Effector memory CD8-positive, alpha-beta T cell (primary cell): Measurements from ENCODE around the gene FOXP4.

Experiments
- ATAC-seq: fragments of 150-1000 bp; cut with Tn5 transposase; replicated peaks from 2 replicates; pipeline ENCODE4 v1.10.0; 2021; ENCODE audit warnings: mild to moderate bottlenecking, moderate library complexity
- DNase-seq, 3 experiments: peaks; one replicate each; pipeline ENCODE4 v3.0.0; 2021
- H3K27ac Mint-ChIP-seq, 2 donors: one replicate each; pipeline ENCODE4 v1.8.0; 2022; ENCODE audit warnings: mild to moderate bottlenecking in 2 of 2, mixed read lengths in 2 of 2, moderate library complexity in 2 of 2
- H3K27me3 Mint-ChIP-seq, 2 donors: one replicate each; pipeline ENCODE4 v1.8.0; 2022; ENCODE audit warnings: mixed read lengths in 2 of 2
- H3K36me3 Mint-ChIP-seq: one replicate; pipeline ENCODE4 v1.8.0; 2022; ENCODE audit warnings: mild to moderate bottlenecking, moderate library complexity, mixed read lengths; ENCODE audit not compliant: insufficient read depth
- H3K4me1 Mint-ChIP-seq, 2 donors: one replicate each; pipeline ENCODE4 v1.8.0; 2022; ENCODE audit warnings: low read depth in 2 of 2, mixed read lengths in 2 of 2
- H3K4me3 Mint-ChIP-seq, 2 donors: one replicate each; pipeline ENCODE4 v1.8.0; 2022; ENCODE audit warnings: mild to moderate bottlenecking in 2 of 2, mixed read lengths in 2 of 2, moderate library complexity in 2 of 2
- H3K9me3 Mint-ChIP-seq, 2 donors: one replicate each; pipeline ENCODE4 v1.8.0; 2022; ENCODE audit warnings: mixed read lengths in 2 of 2

Gene FOXP4

GRCh38 chr6:41581381-41581991, 35.3 kb downstream of the FOXP4 start:
- Mint-ChIP-seq H3K27ac (no peak overlapping the region), H3K9me3 (no peaks in the 10 kb centered on the region), H3K36me3 (peaks cover 13% of the 10 kb centered on the region), H3K27me3 (no peaks in the 10 kb centered on the region), H3K4me1 (peaks cover 27% of the 10 kb centered on the region in 2 donors), H3K4me3 (no peak overlapping the region)
- DNase-seq (no peak), ATAC-seq (no peak)

DNA sequence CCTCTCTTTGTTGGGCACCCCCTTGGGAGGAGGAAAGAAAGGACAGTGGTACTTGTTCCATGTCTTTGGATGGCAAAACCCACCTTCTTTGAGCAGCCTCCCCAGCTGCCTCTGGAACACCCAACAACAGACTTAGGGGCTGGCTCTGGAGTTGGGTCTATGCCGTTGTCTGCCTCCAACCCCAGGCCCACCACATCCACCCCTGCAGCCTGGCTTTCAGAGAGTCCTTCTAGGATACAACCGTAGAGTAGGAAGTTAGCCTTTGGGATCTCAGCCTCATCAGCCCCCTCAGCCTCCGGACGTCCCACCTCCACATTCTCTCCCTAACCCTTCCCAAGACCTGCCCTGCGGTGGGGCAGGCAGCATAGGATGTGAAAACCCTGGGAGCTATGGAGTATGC, 36.4 kb downstream of the FOXP4 start:
- no peak overlapping the region for H3K27ac Mint-ChIP-seq
- peaks cover 13% of the 10 kb centered on the region for H3K36me3 Mint-ChIP-seq
- peaks cover 18 to 25% of the 10 kb centered on the region in 2 donors for H3K4me1 Mint-ChIP-seq
- ATAC-seq (no peak), DNase-seq (no peak)
- H3K27me3 Mint-ChIP-seq, result no peaks in the 10 kb centered on the region
- no peak overlapping the region for H3K4me3 Mint-ChIP-seq
- no peaks in the 10 kb centered on the region for H3K9me3 Mint-ChIP-seq

DNA sequence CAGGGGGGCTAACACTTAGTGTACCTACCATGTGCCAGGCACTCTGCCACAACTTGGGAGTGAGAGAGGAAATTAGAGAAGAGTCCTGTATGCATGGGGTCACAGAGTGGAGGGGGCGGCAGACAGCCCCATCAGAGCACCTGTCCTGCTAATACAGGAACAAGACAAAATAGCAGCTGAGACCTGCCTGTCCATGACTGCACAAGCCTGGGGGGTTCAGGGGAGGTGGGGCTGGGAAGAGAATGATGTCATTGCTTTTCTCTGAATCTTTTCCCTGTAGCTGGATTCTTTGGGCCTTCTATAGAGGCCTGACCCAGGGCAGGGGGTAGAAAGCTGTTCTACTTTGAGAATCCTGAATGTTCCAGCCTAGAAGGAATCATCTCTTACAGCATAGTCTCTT, 37.4 kb downstream of the FOXP4 start:
- no peak overlapping the region for H3K4me3 Mint-ChIP-seq
- peaks cover 10 to 22% of the 10 kb centered on the region in 2 donors for H3K4me1 Mint-ChIP-seq
- ATAC-seq (no peak), DNase-seq (no peak)
- no peaks in the 10 kb centered on the region for H3K9me3 Mint-ChIP-seq
- H3K27ac Mint-ChIP-seq, result no peak overlapping the region
- H3K36me3 Mint-ChIP-seq, result peaks cover 13% of the 10 kb centered on the region
- H3K27me3 Mint-ChIP-seq, result no peaks in the 10 kb centered on the region

GRCh38 chr6:41584205-41584604, 38.0 kb downstream of the FOXP4 start:
- no peak overlapping the region for H3K27ac Mint-ChIP-seq
- H3K36me3 Mint-ChIP-seq, result peaks cover 11% of the 10 kb centered on the region
- no peak overlapping the region for H3K4me3 Mint-ChIP-seq
- DNase-seq (no peak), ATAC-seq (no peak)
- peaks cover 10 to 17% of the 10 kb centered on the region in 2 donors for H3K4me1 Mint-ChIP-seq
- H3K27me3 Mint-ChIP-seq, result no peaks in the 10 kb centered on the region
- no peaks in the 10 kb centered on the region for H3K9me3 Mint-ChIP-seq

DNA sequence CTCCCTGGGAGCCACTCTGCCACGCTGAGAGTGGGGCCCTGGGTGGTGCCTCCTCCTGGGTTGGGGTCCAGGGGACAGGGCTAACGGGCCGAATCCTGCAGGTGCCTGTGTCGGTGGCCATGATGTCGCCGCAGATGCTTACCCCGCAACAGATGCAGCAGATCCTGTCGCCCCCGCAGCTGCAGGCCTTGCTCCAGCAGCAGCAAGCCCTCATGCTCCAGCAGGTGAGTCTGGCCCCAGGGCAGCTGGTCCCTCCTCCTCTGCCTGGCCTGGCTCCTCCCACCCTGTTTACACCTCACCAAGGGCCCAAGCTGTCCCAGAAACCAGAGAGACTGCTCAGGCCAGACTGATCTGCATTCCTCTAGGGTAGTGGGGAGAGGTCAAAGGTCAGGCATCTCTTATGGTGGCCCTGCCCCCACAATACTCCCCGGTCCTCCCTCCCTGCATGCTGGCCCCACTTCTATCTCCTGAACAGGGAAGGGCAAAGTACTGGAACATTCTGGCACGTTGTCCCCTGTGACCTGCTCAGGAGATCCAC, 38.6 kb downstream of the FOXP4 start:
- Mint-ChIP-seq H3K36me3 (peaks cover 6% of the 10 kb centered on the region), H3K4me3 (no peak overlapping the region), H3K9me3 (no peaks in the 10 kb centered on the region), H3K27me3 (no peaks in the 10 kb centered on the region), H3K27ac (no peak overlapping the region), H3K4me1 (peaks cover 10 to 17% of the 10 kb centered on the region in 2 donors)
- DNase-seq (no peak), ATAC-seq (no peak)

GRCh38 chr6:41585605-41586004, 39.4 kb downstream of the FOXP4 start:
- ATAC-seq (peak; percentile 70), DNase-seq (no peak)
- peak overlapping the region; percentile 29 to 46 for H3K27ac Mint-ChIP-seq
- H3K4me1 Mint-ChIP-seq, result peaks cover 10 to 17% of the 10 kb centered on the region in 2 donors
- H3K9me3 Mint-ChIP-seq, result no peaks in the 10 kb centered on the region
- H3K36me3 Mint-ChIP-seq, result peaks cover 6% of the 10 kb centered on the region
- H3K27me3 Mint-ChIP-seq, result no peaks in the 10 kb centered on the region
- no peak overlapping the region for H3K4me3 Mint-ChIP-seq

DNA sequence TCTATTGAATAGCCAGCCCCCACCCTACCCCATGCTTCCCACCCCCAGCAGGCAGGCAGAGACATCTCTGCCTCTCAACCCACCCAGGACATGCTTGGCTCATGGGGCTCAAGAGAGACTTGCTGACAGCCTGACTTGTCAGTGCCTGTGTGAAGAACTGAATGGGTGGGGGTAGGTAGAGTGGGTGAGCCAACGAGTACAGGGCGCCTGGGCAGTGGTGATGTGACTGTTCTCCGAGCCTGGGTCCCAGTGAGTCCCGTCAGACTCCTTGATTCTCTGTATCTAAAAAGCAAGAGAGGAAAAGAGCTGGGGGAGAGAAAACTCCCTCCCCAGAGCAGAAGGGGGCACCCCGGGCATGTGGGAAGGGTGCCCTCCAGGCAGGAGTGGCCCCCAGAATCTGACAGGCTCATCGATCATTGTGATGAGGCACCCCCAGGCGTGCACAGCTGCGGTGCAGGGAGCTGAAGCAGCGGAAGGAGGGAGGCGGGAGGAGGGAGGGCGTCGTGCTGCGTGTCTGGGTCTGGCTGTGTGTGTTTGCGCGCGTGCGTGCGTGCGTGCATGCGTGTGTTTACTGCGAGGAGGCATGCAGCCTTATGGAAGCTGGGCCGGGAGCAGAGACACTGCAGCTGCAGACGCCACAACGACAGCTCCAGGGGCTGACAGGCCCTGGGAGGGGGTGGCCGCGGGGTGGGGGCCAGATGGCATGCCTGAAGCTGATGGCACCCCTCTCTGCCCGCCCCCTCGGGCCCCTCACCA, 40.2 kb downstream of the FOXP4 start:
- Mint-ChIP-seq H3K27ac (peak overlapping the region; percentile 29 to 46), H3K4me3 (no peak overlapping the region), H3K9me3 (no peaks in the 10 kb centered on the region), H3K27me3 (no peaks in the 10 kb centered on the region), H3K4me1 (peaks cover 10 to 15% of the 10 kb centered on the region in 2 donors), H3K36me3 (peaks cover 10% of the 10 kb centered on the region)
- ATAC-seq, result no peak
- DNase-seq, result no peak

- Mint-ChIP-seq H3K27ac (no peak overlapping the region), H3K36me3 (peaks cover 12% of the 10 kb centered on the region), H3K4me1 (peaks cover 10 to 16% of the 10 kb centered on the region in 2 donors), H3K4me3 (no peak overlapping the region), H3K27me3 (no peaks in the 10 kb centered on the region), H3K9me3 (no peaks in the 10 kb centered on the region)
- DNase-seq (no peak), ATAC-seq (no peak)
These were observed 41.1 kb downstream of the FOXP4 start for GRCh38 chr6:41587131-41587879.

DNA sequence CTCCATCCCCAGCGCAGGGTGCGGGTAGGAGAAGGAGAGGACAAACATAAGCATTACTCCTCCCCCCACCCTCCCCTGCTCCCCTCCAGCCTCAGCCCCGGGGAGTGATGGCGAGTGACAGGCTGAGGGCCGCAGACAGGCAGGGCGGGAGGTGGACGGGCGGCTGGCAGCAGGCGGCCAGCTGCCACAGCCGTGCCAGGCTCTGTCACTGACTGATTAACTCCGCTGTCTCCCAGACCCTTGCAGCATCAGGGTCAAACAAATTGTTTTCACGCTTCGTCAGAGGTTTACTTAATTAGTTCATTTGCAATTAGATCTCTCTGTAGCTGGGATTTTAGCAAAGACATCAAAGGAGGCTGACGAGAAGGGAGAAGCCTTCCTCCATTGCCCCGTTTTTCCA, 41.9 kb downstream of the FOXP4 start:
- ATAC-seq (no peak), DNase-seq (no peak)
- H3K9me3 Mint-ChIP-seq, result no peaks in the 10 kb centered on the region
- no peak overlapping the region for H3K4me3 Mint-ChIP-seq
- no peaks in the 10 kb centered on the region for H3K27me3 Mint-ChIP-seq
- H3K4me1 Mint-ChIP-seq, result peaks cover 10 to 16% of the 10 kb centered on the region in 2 donors
- peaks cover 12% of the 10 kb centered on the region for H3K36me3 Mint-ChIP-seq
- H3K27ac Mint-ChIP-seq, result peak overlapping the region in 1 of 2 donors; percentile 61

GRCh38 chr6:41589223-41589622, 43.0 kb downstream of the FOXP4 start:
- H3K9me3 Mint-ChIP-seq, result no peaks in the 10 kb centered on the region
- H3K4me3 Mint-ChIP-seq, result no peak overlapping the region
- H3K4me1 Mint-ChIP-seq, result peaks cover 10 to 15% of the 10 kb centered on the region in 2 donors
- no peak overlapping the region for H3K27ac Mint-ChIP-seq
- ATAC-seq (no peak), DNase-seq (no peak)
- H3K36me3 Mint-ChIP-seq, result peaks cover 12% of the 10 kb centered on the region
- H3K27me3 Mint-ChIP-seq, result no peaks in the 10 kb centered on the region

DNA sequence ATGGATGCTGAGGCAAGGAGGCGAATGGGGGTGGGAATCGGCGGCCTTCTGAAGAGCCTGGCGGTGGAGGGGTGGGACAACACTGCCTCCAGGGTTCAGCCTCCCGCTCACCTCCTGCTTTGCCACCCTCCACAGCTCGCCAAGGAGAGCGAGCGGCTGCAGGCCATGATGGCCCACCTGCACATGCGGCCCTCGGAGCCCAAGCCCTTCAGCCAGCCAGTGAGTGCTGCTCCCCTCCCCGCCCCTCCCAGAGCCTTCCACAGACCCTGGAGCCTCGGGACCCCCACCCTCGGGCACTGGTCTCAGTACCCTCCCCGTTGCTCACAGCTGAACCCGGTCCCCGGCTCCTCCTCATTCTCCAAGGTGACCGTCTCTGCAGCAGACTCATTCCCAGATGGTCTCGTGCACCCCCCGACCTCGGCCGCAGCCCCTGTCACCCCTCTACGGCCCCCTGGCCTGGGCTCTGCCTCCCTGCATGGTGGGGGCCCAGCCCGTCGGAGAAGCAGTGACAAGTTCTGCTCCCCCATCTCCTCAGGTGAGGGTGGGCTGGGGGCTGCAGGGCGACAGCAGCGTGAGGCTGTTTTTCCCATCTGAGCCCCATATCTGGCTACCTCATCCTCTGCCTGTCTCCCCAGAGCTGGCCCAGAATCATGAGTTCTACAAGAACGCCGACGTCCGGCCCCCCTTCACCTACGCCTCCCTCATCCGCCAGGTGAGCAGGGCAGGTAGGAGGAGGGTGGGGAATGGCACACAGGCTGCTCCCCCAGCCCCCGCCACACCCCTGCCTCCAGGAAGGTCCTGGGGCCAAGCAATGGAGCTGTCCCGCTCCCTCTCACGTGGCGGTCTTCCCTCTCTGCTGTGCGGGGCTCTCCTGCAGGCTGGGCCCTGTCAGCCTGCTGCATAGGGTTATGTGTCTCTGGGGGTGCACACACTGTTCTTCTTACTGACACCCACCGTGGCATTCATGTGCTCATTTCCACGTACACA, 43.7 kb downstream of the FOXP4 start:
- DNase-seq (no peak), ATAC-seq (no peak)
- no peak overlapping the region for H3K4me3 Mint-ChIP-seq
- H3K4me1 Mint-ChIP-seq, result peaks cover 10 to 12% of the 10 kb centered on the region in 2 donors
- H3K27me3 Mint-ChIP-seq, result no peaks in the 10 kb centered on the region
- peaks cover 13% of the 10 kb centered on the region for H3K36me3 Mint-ChIP-seq
- H3K9me3 Mint-ChIP-seq, result no peaks in the 10 kb centered on the region
- no peak overlapping the region for H3K27ac Mint-ChIP-seq

GRCh38 chr6:41591122-41591521, 44.9 kb downstream of the FOXP4 start:
- ATAC-seq (no peak), DNase-seq (no peak)
- no peaks in the 10 kb centered on the region for H3K27me3 Mint-ChIP-seq
- peaks cover 14% of the 10 kb centered on the region for H3K36me3 Mint-ChIP-seq
- H3K4me1 Mint-ChIP-seq, result peaks cover 0 to 2% of the 10 kb centered on the region in 2 donors
- H3K27ac Mint-ChIP-seq, result no peak overlapping the region
- no peaks in the 10 kb centered on the region for H3K9me3 Mint-ChIP-seq
- H3K4me3 Mint-ChIP-seq, result no peak overlapping the region
